A549 (cell line): ENCODE results near the gene C2orf42. TPM values are rescaled to one million over a fixed set of nuclear protein-coding genes. Genes with fewer than 3 reads are reported as not detected.

ENCODE experiments used
- polyA plus RNA-seq, 4 experiments: library from polyadenylated mRNA; depleted of rRNA in 3 of 4; stranded (reverse); fragments of >200 nt; fragmentation: RNase III in 1 of 4; extraction: RNeasy Plus Mini Kit Qiagen cat#74134 plus additional on column Dnase treatment in 1 of 4; gene quantifications; 2 replicates in 3 of 4; 3 replicates in 1 of 4; pipeline ENCODE4 v1.2.3, GENCODE V29; 2011 to 2017

C2orf42 gene
- polyA plus RNA-seq, 2 of the 4 experiments (the other 2 are of a cell fraction): 9.5 to 10.4 TPM

Other genes with a start within 250 kb of the C2orf42 start
- 0.36 and 0.57 TPM in 2 replicates for gene ASPRV1, start 229.4 kb downstream of the C2orf42 start, polyA plus RNA-seq (2011; rRNA removed)
- 0.30 to 0.36 TPM (median 0.31 TPM) in 3 replicates for gene ASPRV1, start 229.4 kb downstream of the C2orf42 start, polyA plus RNA-seq (2017; fragmentation: RNase III; extraction: RNeasy Plus Mini Kit Qiagen cat#74134 plus additional on column Dnase treatment)
- 86.8 and 134 TPM in 2 replicates for gene PCBP1, start 103.5 kb downstream of the C2orf42 start, polyA plus RNA-seq (2011; rRNA removed)
- 284 to 310 TPM (median 304 TPM) in 3 replicates for gene PCBP1, start 103.5 kb downstream of the C2orf42 start, polyA plus RNA-seq (2017; fragmentation: RNase III; extraction: RNeasy Plus Mini Kit Qiagen cat#74134 plus additional on column Dnase treatment)
- gene TIA1, start 57.6 kb upstream of the C2orf42 start, polyA plus RNA-seq (2011; rRNA removed): 148 and 173 TPM in 2 replicates
- gene TIA1, start 57.6 kb upstream of the C2orf42 start, polyA plus RNA-seq (2017; fragmentation: RNase III; extraction: RNeasy Plus Mini Kit Qiagen cat#74134 plus additional on column Dnase treatment): 59.5 to 65.8 TPM (median 61.2 TPM) in 3 replicates
- gene PCYOX1, start 67.1 kb upstream of the C2orf42 start, polyA plus RNA-seq (2011; rRNA removed): 101 and 102 TPM in 2 replicates
- 48.3 to 53.0 TPM (median 52.9 TPM) in 3 replicates for gene PCYOX1, start 67.1 kb upstream of the C2orf42 start, polyA plus RNA-seq (2017; fragmentation: RNase III; extraction: RNeasy Plus Mini Kit Qiagen cat#74134 plus additional on column Dnase treatment)
- 341 and 555 TPM in 2 replicates for gene SNRPG, start 102.7 kb upstream of the C2orf42 start, polyA plus RNA-seq (2011; rRNA removed)
- gene SNRPG, start 102.7 kb upstream of the C2orf42 start, polyA plus RNA-seq (2017; fragmentation: RNase III; extraction: RNeasy Plus Mini Kit Qiagen cat#74134 plus additional on column Dnase treatment): 483 to 531 TPM (median 514 TPM) in 3 replicates
- 88.5 and 117 TPM in 2 replicates for gene FAM136A, start 111.0 kb upstream of the C2orf42 start, polyA plus RNA-seq (2011; rRNA removed)
- 112 to 125 TPM (median 119 TPM) in 3 replicates for gene FAM136A, start 111.0 kb upstream of the C2orf42 start, polyA plus RNA-seq (2017; fragmentation: RNase III; extraction: RNeasy Plus Mini Kit Qiagen cat#74134 plus additional on column Dnase treatment)